ENCODE results near the gene PTBP2. TPM values are rescaled to one million over a fixed set of nuclear protein-coding genes. Genes with fewer than 3 reads are reported as not detected.
A peak's percentile ranks its signal among the peaks of the same experiment; 100 is the strongest.

The PTBP2 gene
- total RNA-seq, 1 donor from 2014 or later = 112 TPM

DNA sequence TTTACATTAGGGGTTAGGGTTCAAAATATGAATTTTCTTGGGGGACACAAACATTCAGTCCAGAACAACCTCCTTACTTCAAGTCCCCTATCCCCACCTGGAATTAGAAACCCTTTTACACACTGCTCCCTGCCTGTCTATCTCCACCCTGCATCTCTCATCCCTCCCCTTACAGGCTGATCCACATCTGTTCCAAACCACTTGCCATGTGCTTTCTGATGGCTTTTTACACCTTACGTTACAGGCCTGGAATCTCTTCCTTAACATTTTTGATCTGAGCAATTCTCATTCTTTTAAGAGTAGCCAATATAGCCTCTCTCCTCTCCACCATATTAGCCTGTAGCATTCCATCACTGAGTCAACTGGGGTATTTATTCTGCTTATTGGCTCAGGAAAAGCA lies 122.0 kb downstream of the PTBP2 start:
- Mint-ChIP-seq H3K36me3 (ENCODE audit: unreplicated experiment) (no peaks in the 10 kb centered on the region), H3K4me3 (ENCODE audit: unreplicated experiment) (no peak overlapping the region), H3K27ac (ENCODE audit: unreplicated experiment) (no peak overlapping the region), H3K27me3 (ENCODE audit: unreplicated experiment) (peaks cover 5% of the 10 kb centered on the region), H3K4me1 (ENCODE audit: low read depth, unreplicated experiment) (peaks cover 2% of the 10 kb centered on the region), H3K9me3 (ENCODE audit: unreplicated experiment) (no peaks in the 10 kb centered on the region)
- no peak for TF ChIP-seq CTCF (IDR thresholded peaks at IDR 0.05; ENCODE audit: partially characterized antibody, unreplicated experiment)
- DNase-seq = no peak

DNA sequence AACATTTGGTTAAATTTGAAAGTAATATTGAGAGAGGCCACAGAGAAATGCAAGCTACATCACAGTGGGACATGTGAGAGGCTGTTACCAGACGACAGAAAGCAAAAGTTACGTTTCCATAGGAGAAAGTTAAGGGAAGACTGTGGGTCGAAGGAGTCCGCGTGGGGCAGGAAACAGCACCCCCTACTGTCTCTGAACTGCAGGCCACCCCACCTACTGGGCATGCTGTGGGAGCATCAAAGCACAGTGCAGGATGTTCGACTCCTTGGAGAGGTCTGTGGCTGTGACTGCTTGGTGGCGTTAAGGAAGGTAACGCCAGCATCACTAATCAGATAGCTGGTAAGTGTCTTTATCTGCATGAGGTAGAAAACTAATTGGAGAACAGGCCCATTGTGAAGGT lies 123.9 kb downstream of the PTBP2 start:
- no peak for TF ChIP-seq CTCF (IDR thresholded peaks at IDR 0.05; ENCODE audit: partially characterized antibody, unreplicated experiment)
- H3K27ac Mint-ChIP-seq (ENCODE audit: unreplicated experiment) = no peak overlapping the region
- peaks cover 5% of the 10 kb centered on the region for H3K27me3 Mint-ChIP-seq (ENCODE audit: unreplicated experiment)
- no peaks in the 10 kb centered on the region for H3K9me3 Mint-ChIP-seq (ENCODE audit: unreplicated experiment)
- DNase-seq = peak; percentile 40
- H3K36me3 Mint-ChIP-seq (ENCODE audit: unreplicated experiment) = peaks cover 4% of the 10 kb centered on the region
- H3K4me3 Mint-ChIP-seq (ENCODE audit: unreplicated experiment) = no peak overlapping the region
- peaks cover 2% of the 10 kb centered on the region for H3K4me1 Mint-ChIP-seq (ENCODE audit: low read depth, unreplicated experiment)

GRCh38 chr1:96861836-96862235 lies 140.3 kb downstream of the PTBP2 start:
- H3K27me3 Mint-ChIP-seq (ENCODE audit: unreplicated experiment) = no peaks in the 10 kb centered on the region
- DNase-seq = no peak
- H3K4me3 Mint-ChIP-seq (ENCODE audit: unreplicated experiment) = no peak overlapping the region
- H3K27ac Mint-ChIP-seq (ENCODE audit: unreplicated experiment) = no peak overlapping the region
- H3K4me1 Mint-ChIP-seq (ENCODE audit: low read depth, unreplicated experiment) = no peaks in the 10 kb centered on the region
- H3K9me3 Mint-ChIP-seq (ENCODE audit: unreplicated experiment) = peaks cover 2% of the 10 kb centered on the region
- H3K36me3 Mint-ChIP-seq (ENCODE audit: unreplicated experiment) = peaks cover 10% of the 10 kb centered on the region
- TF ChIP-seq CTCF (IDR thresholded peaks at IDR 0.05; ENCODE audit: partially characterized antibody, unreplicated experiment) = no peak

GRCh38 chr1:96863449-96863848 lies 141.9 kb downstream of the PTBP2 start:
- no peak for DNase-seq
- Mint-ChIP-seq H3K27me3 (ENCODE audit: unreplicated experiment) (no peaks in the 10 kb centered on the region), H3K4me1 (ENCODE audit: low read depth, unreplicated experiment) (no peaks in the 10 kb centered on the region), H3K4me3 (ENCODE audit: unreplicated experiment) (no peak overlapping the region), H3K9me3 (ENCODE audit: unreplicated experiment) (no peaks in the 10 kb centered on the region), H3K36me3 (ENCODE audit: unreplicated experiment) (peaks cover 10% of the 10 kb centered on the region), H3K27ac (ENCODE audit: unreplicated experiment) (no peak overlapping the region)
- no peak for TF ChIP-seq CTCF (IDR thresholded peaks at IDR 0.05; ENCODE audit: partially characterized antibody, unreplicated experiment)

Data from glutamatergic neuron (in vitro differentiated cells).